DMS53 (cell line): ENCODE data around the gene MYOM3.
A peak's percentile ranks its signal among the peaks of the same experiment; 100 is the strongest.

Experiments used
- DNase-seq: peaks from one replicate; lab custom pipeline; 2025; lab: John Stamatoyannopoulos, UW

MYOM3 gene

GRCh38 chr1:24111996-24112779, at the start of gene MYOM3:
Gene MYOM3, minus strand, starts transcription at chr1:24112135. Its CDS starts 3,499 bp downstream, at chr1:24108636.
- DNase-seq, result peak; percentile 88

GRCh38 chr1:24161270-24161669, 49.3 kb upstream of the MYOM3 start:
- DNase-seq, result no peak

- DNase-seq, result no peak
Measured at GRCh38 chr1:24159366-24159765, 47.4 kb upstream of the MYOM3 start.

- DNase-seq, result peak; percentile 31
Measured at GRCh38 chr1:24157918-24158481, 46.1 kb upstream of the MYOM3 start.

- DNase-seq, result no peak
Measured at GRCh38 chr1:24156542-24157260, 44.8 kb upstream of the MYOM3 start.

- peak; percentile 94 for DNase-seq
Measured at GRCh38 chr1:24155011-24155782, 43.3 kb upstream of the MYOM3 start.

- DNase-seq, result peak; percentile 42
Measured at GRCh38 chr1:24154215-24154614, 42.3 kb upstream of the MYOM3 start.

GRCh38 chr1:24152631-24153494, 40.9 kb upstream of the MYOM3 start:
- no peak for DNase-seq

- DNase-seq, result peak; percentile 95
Measured at GRCh38 chr1:24151175-24151533, 39.2 kb upstream of the MYOM3 start.

GRCh38 chr1:24150234-24151174, 38.6 kb upstream of the MYOM3 start:
- DNase-seq, result peak; percentile 97

GRCh38 chr1:24149866-24150233, 37.9 kb upstream of the MYOM3 start:
- DNase-seq, result peak; percentile 73

- no peak for DNase-seq
Measured at GRCh38 chr1:24147816-24148215, 35.9 kb upstream of the MYOM3 start.

GRCh38 chr1:24147194-24147593, 35.3 kb upstream of the MYOM3 start:
- DNase-seq, result no peak

GRCh38 chr1:24142546-24143534, 30.9 kb upstream of the MYOM3 start, which contains the start of gene IL22RA1:
Gene IL22RA1, minus strand, starts transcription at chr1:24143140. Its CDS starts 58 bp downstream, at chr1:24143082.
- peak; percentile 65 for DNase-seq

- DNase-seq, result no peak
Measured at GRCh38 chr1:24141311-24141997, 29.5 kb upstream of the MYOM3 start.

- DNase-seq, result no peak
Measured at GRCh38 chr1:24140741-24141181, 28.8 kb upstream of the MYOM3 start.

- DNase-seq, result no peak
Measured at GRCh38 chr1:24139841-24140425, 28.0 kb upstream of the MYOM3 start.

- DNase-seq, result no peak
Measured at GRCh38 chr1:24139222-24139489, 27.2 kb upstream of the MYOM3 start.
